Esophagus squamous epithelium (tissue), 4 donors: Measurements from ENCODE around the gene AR.

ENCODE experiments used
- POLR2A ChIP-seq, 4 donors: fragments of 450-650 bp; IDR thresholded peaks; one replicate each; pipeline ENCODE4 v1.6.1; 2017; ENCODE audit warnings: antibody characterized with exemption in 4 of 4, mild to moderate bottlenecking in 4 of 4, moderate library complexity in 3 of 4
- TF ChIP-seq, protein P1 (sequence below), 6 experiments: fragments of 450-650 bp in 4 of 6; fragments of 200-600 bp in 2 of 6; sonication (generic) in 2 of 6; IDR thresholded peaks; one replicate each; pipeline ENCODE4 v1.5.1; 2016 to 2019; ENCODE audit warnings: antibody characterized with exemption in 6 of 6, mild to moderate bottlenecking in 4 of 6, moderate library complexity in 4 of 6

DNA sequence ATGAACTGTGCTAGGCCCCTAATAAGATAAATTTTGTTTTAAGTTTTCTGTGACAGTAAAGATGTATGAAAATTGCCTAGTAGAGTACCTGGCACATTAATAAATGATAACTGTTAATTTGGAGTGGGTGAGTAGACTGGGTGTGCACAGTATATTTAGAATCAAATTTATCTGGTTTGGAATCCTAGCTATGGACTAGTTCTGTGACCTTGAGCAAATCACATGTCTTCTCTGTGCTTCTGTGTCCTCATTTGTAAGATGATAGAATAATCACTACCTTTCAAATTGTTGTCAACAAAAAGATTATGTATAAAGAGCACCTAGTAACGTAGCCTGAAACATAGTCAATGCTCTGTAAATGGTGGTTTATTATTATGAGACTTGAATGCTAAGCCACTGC is 170.2 kb downstream of the AR start:
- TF ChIP-seq, protein P1, sequence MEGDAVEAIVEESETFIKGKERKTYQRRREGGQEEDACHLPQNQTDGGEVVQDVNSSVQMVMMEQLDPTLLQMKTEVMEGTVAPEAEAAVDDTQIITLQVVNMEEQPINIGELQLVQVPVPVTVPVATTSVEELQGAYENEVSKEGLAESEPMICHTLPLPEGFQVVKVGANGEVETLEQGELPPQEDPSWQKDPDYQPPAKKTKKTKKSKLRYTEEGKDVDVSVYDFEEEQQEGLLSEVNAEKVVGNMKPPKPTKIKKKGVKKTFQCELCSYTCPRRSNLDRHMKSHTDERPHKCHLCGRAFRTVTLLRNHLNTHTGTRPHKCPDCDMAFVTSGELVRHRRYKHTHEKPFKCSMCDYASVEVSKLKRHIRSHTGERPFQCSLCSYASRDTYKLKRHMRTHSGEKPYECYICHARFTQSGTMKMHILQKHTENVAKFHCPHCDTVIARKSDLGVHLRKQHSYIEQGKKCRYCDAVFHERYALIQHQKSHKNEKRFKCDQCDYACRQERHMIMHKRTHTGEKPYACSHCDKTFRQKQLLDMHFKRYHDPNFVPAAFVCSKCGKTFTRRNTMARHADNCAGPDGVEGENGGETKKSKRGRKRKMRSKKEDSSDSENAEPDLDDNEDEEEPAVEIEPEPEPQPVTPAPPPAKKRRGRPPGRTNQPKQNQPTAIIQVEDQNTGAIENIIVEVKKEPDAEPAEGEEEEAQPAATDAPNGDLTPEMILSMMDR (IDR thresholded peaks at IDR 0.05) = no peak
- no peak for TF ChIP-seq POLR2A (IDR thresholded peaks at IDR 0.05)
